GM21723 (cell line): ENCODE results near the gene MYO7B.

ENCODE experiments used
- ATAC-seq: cut with Tn5 transposase; IDR thresholded peaks from one replicate; pipeline ENCODE4 v1.9.1; 2021; ENCODE audit warnings: mild to moderate bottlenecking, moderate library complexity; ENCODE audit not compliant: unreplicated experiment

MYO7B gene

GRCh38 chr2:127585270-127585807, 49.9 kb downstream of the MYO7B start:
- ATAC-seq: no peak

GRCh38 chr2:127586136-127586535, 50.7 kb downstream of the MYO7B start:
- ATAC-seq: no peak

GRCh38 chr2:127586746-127587295, 51.3 kb downstream of the MYO7B start:
- no peak for ATAC-seq

GRCh38 chr2:127588241-127588640, 52.8 kb downstream of the MYO7B start:
- no peak for ATAC-seq

GRCh38 chr2:127589358-127589757, 53.9 kb downstream of the MYO7B start:
- no peak for ATAC-seq

- no peak for ATAC-seq
Observed at GRCh38 chr2:127589841-127590240, 54.4 kb downstream of the MYO7B start.

GRCh38 chr2:127590386-127591190, 55.1 kb downstream of the MYO7B start:
- ATAC-seq: no peak

- peak; percentile 83 for ATAC-seq
Observed at GRCh38 chr2:127591221-127591923, 55.9 kb downstream of the MYO7B start.

GRCh38 chr2:127592761-127593227, 57.3 kb downstream of the MYO7B start:
- no peak for ATAC-seq

- ATAC-seq: no peak
Observed at GRCh38 chr2:127593228-127594115, 58.0 kb downstream of the MYO7B start.

- ATAC-seq: no peak
Observed at GRCh38 chr2:127594116-127594591, 58.7 kb downstream of the MYO7B start.

GRCh38 chr2:127596311-127597045, 61.0 kb downstream of the MYO7B start:
- no peak for ATAC-seq

- ATAC-seq: no peak
Observed at GRCh38 chr2:127597046-127597983, 61.8 kb downstream of the MYO7B start.

- no peak for ATAC-seq
Observed at GRCh38 chr2:127597984-127598380, 62.5 kb downstream of the MYO7B start.

GRCh38 chr2:127598711-127599110, 63.2 kb downstream of the MYO7B start:
- ATAC-seq: no peak

- ATAC-seq: no peak
Observed at GRCh38 chr2:127599211-127599610, 63.7 kb downstream of the MYO7B start.

GRCh38 chr2:127604986-127605385, 69.5 kb downstream of the MYO7B start:
- no peak for ATAC-seq

- no peak for ATAC-seq
Observed at GRCh38 chr2:127605691-127606263, 70.3 kb downstream of the MYO7B start.
